ENCODE results near the gene COX14.
A peak's percentile ranks its signal among the peaks of the same experiment; 100 is the strongest.
"Not testable (repeated sequence)": the region's sequence is repeated elsewhere in the genome, so short reads cannot be mapped to it uniquely, and the experiment has no call there.

COX14 gene

DNA sequence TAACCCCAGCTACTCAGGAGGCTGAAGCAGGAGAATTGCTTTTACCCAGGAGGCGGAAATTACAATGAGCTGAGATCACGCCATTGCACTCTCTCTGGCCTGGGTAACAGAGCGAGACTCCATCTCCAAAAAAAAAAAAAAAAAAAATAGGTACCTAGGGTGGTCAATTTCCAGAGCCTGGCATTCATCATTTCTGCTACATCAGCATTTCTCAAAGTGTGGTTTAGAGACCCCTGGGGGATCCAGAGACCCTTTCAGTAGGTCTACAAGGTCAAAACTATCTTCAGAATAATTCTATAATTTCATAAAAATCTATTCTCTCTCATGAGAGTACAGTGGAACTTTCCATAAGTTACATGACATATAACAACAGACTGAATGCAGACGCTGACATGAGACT is 35.2 kb downstream of the COX14 start:
- H3K4me3 ChIP-seq (ENCODE audit: low read length), result no peak overlapping the region
- DNase-seq (ENCODE audit: low read depth, low spot score), result no peak

DNA sequence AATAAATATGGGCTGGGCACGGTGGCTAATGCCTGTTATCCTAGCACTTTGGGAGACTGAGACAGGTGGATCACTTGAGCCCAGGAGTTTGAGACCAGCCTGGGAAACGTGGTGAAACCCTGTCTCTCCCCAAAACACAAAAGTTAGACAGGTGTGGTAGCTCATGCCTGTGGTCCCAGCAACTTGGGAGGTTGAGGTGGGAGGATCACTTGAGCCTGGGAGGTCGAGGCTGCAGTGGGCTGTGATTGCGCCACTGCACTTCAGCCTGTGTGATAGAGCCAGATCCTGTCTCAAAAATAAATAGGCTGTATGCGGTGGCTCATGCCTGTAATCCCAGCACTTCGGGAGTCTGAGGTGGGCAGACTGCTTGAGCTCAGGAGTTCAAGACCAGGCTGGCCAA is 36.0 kb downstream of the COX14 start:
- not testable (repeated sequence) for DNase-seq (ENCODE audit: low read depth, low spot score); H3K4me3 ChIP-seq (ENCODE audit: low read length)

DNA sequence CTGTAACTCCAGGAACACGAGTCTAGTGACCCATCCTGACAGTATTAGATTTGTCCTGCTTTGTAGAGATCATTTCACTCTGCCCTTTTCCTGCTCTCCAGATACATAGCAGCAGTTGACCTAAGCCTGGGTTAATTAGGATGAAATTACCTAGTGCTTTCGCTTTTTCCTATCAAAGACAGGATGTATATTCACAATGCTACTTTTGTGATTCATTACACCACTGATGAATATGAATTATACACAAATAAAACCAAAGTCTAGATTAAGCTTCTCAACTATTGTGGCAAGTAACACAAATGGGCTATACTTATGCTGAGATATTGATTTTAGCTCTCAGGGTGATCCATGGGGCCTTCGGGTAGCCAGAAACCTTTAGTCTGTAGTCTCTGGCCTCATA is 37.3 kb downstream of the COX14 start:
- no peak overlapping the region for H3K4me3 ChIP-seq (ENCODE audit: low read length)
- no peak for DNase-seq (ENCODE audit: low read depth, low spot score)

DNA sequence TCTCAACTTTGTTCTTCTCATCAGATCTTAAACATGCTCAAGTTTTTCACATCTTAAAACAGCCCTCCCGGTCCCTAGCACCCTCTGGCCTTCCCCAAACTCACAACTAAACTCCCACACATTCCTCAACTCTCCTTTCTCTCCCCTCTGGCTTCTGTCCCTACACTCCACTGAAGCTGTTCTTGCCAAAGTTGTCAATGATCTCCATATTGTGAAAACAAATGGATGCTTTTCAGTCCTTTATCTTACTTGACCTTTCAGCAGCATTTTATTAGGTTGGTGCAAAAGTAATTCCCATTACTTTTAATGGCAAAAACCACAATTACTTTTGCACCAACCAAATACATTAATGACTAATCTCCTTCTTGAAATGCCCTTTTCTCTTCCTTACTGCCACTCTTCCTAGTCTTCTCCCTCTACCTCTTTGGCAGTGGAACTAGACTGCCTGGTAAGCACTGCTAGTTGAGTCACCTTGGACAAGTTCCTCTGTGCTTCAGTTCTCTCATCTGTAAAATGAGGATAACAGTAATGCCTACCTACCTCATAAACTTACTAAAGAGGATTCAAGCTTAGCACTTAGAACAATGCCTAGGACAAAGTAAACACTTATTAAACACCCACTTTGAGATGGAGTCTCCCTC is 39.1 kb downstream of the COX14 start:
- H3K4me3 ChIP-seq (ENCODE audit: low read length), result no peak overlapping the region
- no peak for DNase-seq (ENCODE audit: low read depth, low spot score)

DNA sequence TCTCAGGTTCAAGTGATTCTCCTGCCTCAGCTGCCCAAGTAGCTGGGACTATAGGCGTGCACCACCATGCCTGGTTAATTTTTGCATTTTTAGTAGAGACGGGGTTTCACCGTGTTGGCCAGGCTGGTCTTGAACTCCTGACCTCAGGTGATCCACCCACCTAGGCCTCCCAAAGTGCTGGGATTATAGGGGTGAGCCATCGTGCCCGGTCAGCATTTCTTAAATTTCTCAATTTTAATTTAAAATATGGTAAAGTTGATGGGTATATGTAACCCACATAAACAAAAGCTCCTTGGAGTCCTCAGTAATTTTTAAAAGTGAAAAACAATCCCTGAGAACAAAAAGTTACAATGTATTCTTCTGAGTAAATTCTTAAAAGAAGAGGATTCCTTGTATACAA is 42.9 kb downstream of the COX14 start:
- DNase-seq (ENCODE audit: low read depth, low spot score), result not testable (repeated sequence)

DNA sequence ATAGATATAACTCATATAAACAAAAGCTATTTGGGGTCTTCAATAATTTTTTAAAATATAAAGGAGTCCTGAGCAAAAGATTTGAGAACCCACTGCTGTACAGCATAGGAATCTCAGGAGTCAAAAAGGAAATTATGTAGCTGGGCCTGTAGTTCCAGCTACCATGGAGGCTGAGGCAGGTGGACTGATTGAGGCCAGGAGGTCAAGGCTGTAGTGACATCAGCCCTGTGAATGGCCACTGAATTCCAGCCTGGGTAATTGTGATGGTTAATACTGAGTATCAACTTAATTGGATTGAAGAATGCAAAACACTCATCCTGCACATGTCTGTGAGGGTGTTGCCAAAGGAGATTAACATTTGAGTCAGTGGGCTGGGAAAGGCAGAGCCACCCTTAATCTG is 44.6 kb downstream of the COX14 start:
- DNase-seq (ENCODE audit: low read depth, low spot score), result no peak
- H3K4me3 ChIP-seq (ENCODE audit: low read length), result no peak overlapping the region

More for the DNA sequence above, 42.9 kb downstream of the COX14 start:
- H3K4me3 ChIP-seq (ENCODE audit: low read length), result not testable (repeated sequence)

DNA sequence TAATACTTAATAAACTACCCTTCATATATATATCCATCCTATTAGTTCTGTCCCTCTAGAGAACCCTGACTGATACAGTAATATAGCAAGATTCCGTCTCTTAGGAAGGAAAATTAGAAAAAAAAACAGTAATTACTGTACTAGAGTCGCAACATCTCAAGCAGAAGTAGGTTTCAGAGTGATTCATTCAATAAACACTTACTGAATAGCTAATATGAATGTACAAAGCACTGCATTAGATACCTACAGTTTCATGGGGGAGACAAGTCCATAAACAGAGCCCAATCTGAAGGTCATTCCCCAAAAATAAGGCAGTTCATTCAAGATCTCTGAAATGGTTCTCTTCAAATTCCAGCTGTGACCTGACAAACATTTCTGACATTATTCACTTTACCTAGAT is 45.2 kb downstream of the COX14 start:
- no peak for DNase-seq (ENCODE audit: low read depth, low spot score)
- no peak overlapping the region for H3K4me3 ChIP-seq (ENCODE audit: low read length)

DNA sequence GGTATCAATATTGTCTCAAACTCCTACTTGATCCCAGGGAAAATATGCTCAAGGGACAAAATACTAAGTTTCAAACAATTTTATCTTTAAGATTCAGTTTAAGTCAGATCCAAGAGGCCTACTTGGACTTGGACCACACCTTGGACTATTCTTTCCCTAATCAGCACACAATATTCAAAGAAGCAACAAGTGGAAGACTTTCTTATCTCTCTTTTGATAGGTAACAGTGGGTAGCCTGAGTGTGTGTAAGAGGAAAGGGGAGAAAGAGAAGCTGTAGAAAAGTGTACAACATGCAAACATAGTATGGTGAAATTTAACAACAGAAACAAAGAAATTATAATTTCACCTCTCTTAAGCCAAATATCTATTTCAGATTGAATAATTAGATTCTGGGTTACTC is 48.6 kb downstream of the COX14 start:
- no peak overlapping the region for H3K4me3 ChIP-seq (ENCODE audit: low read length)
- no peak for DNase-seq (ENCODE audit: low read depth, low spot score)

DNA sequence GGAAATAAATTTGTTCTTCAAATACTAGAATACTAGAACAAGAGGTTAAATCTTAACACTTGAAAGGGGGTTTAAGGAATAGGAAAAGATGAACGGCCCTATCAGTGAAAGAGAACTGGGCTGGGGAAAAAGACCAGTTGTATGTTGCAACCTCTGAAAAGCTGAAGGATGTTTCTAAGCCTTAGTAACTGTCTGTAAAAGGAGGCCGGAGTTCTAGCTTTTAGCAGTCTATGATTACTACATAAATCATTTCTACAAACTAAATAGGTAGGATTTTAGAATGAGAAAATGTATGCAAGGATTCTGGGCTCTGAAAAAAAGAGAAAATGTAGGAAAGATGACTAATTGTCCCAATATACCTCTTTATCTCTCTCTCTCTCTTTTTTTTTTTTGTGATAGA is 50.2 kb downstream of the COX14 start:
- no peak overlapping the region for H3K4me3 ChIP-seq (ENCODE audit: low read length)
- DNase-seq (ENCODE audit: low read depth, low spot score), result no peak

DNA sequence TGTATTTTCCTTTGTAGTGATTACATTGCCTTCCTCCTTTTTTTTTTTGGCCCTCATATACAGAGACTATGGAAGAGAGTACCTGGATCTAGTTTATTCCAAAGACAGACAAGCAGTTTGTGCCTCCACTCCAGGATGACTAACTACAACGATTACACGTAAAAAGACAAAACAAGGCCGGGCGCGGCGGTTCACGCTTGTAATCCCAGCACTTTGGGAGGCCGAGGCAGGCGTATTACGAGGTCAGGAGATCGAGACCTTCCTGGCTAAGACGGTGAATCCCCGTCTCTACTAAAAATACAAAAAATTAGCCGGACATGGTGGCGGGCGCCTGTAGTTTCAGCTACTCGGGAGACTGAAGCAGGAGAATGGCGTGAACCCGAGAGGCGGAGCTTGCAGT is 52.9 kb downstream of the COX14 start:
- H3K4me3 ChIP-seq (ENCODE audit: low read length), result no peak overlapping the region
- no peak for DNase-seq (ENCODE audit: low read depth, low spot score)

DNA sequence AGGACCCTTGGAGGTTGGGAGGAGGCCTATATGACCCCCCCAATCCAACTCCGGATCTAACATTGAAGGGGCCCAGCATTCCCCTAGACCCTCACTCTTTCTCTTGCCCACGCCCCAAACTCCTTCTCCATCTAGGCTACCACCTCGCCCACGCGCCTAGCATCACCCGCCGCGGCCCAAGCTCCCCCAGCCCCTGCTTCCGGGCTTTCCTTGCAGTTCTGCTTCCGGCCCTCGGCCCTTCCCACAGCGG is 54.7 kb downstream of the COX14 start:
- no peak for DNase-seq (ENCODE audit: low read depth, low spot score)

DNA sequence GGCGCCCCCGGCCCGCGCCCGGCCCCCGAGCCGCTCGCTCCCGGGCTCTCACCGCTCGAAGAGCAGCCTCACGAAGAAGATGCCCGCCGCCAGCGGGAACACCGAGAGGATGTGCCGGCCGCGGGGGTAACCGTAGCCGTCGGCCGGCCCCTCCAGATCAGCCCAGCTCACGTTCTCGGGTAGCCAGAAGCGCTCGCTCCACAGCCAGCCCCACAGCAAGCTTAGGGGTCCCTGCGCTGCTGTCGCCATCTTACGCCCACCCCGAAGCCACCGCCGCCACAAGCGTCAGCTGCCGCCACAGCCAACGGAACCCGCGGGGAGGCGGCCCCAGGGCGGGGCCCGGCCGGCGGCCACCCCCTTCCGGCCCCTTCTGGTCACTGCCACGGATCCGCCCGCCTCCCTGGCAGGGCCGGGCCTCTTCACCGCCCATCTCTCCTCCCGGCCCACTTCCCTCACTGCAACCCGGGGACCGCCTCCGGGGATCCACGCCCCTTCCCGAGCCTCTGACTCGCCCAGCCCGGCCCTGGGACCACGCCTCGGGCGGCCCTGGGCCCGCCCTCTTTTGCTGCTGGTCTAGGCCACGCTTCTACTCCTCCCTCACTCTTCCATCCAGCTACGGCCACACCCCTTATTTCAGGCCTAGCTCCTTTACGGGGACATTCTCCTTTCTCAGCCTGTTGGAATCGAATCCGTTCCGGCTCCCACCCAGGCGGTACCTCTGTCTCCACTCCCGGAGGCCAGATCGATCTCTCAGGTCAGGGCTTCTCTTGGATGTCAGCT is 55.2 kb downstream of the COX14 start, which contains the start of gene CERS5:
Gene CERS5 (minus strand): TSS at position 321 of the 780 bp plus-strand sequence. CDS start 72 bp downstream, at position 249.
- H3K4me3 ChIP-seq (ENCODE audit: low read length), result peak within 1 kb of the TSS; percentile 86
- DNase-seq (ENCODE audit: low read depth, low spot score), result peak; percentile 95

More for the DNA sequence above, 54.7 kb downstream of the COX14 start:
- peak overlapping the region; percentile 86 for H3K4me3 ChIP-seq (ENCODE audit: low read length)
